K562 (cell line): Measurements from ENCODE around the gene MBNL2. TPM values are rescaled to one million over a fixed set of nuclear protein-coding genes. Genes with fewer than 3 reads are reported as not detected.

Experiments used
- ATAC-seq: fragments of 200-7000 bp; cut with Tn5 transposase; 3 replicates; pipeline ENCODE4 v1.9.1; 2020; ENCODE audit warnings: moderate library complexity
- BruUV-seq: library from RNA; stranded (reverse); fragments of 400-500 nt; replicated peaks from 2 replicates; lab custom pipeline; 2021; lab: Mats Ljungman, UMichigan
- CTCF ChIA-PET: fragments of 300-600 bp; formaldehyde crosslinking; extraction: SDS; loops from one replicate; lab custom pipeline; 2021; ENCODE audit warnings: low intra/inter-chr PET ratio; lab: Yijun Ruan, JAX
- POLR2A ChIA-PET: fragments of 300-600, 350-650 bp; sonication (Branson Sonifier 250); formaldehyde crosslinking; extraction: SDS; loops from one replicate; lab custom pipeline; 2021; ENCODE audit warnings: antibody characterized with exemption, inconsistent platforms; lab: Yijun Ruan, JAX
- DNase-seq, 4 experiments: peaks; one replicate each; pipeline versions ENCODE4 v3.0.0 to v3.0.0-alpha.2; 2011 to 2018; ENCODE audit warnings: low spot score in 3 of 4, mixed read lengths in 3 of 4; ENCODE audit errors: extremely low read depth in 1 of 4
- FAIRE-seq: peaks from 2 replicates; lab custom pipeline; 2011; peaks lifted over from hg19 to GRCh38; lab: Jason Lieb, UNC
- H2AFZ ChIP-seq: 2 replicates; pipeline ENCODE4 v1.6.0; 2011; ENCODE audit warnings: low read depth, low read length, control low read depth, inconsistent platforms
- H3K27ac ChIP-seq: fragments of 200-600 bp; 3 replicates; pipeline ENCODE4 v1.8.0; 2011; ENCODE audit warnings: low read depth, mild to moderate bottlenecking, control low read depth, inconsistent platforms, low read length, moderate library complexity, mixed read lengths; ENCODE audit errors: extremely low read depth
- H3K27me3 ChIP-seq, 2 experiments: fragments of 300-600 bp in 1 of 2; 2 replicates in 1 of 2; 3 replicates in 1 of 2; pipeline versions ENCODE4 v1.6.0 to v1.8.0; 2011; ENCODE audit warnings: inconsistent platforms in 2 of 2, low read length in 2 of 2, mild to moderate bottlenecking in 1 of 2, mixed read lengths in 1 of 2, moderate library complexity in 1 of 2; ENCODE audit not compliant: control insufficient read depth in 2 of 2, insufficient read depth in 2 of 2
- H3K36me3 ChIP-seq: fragments of 300-600 bp; 3 replicates; pipeline ENCODE4 v1.8.0; 2011; ENCODE audit warnings: mild to moderate bottlenecking, low read length, inconsistent platforms; ENCODE audit not compliant: control insufficient read depth, insufficient read depth
- H3K4me1 ChIP-seq, 2 experiments: fragments of 200-600 bp in 1 of 2; replicated peaks in 1 of 2; 2 replicates in 1 of 2; 3 replicates in 1 of 2; pipeline versions ENCODE4 v1.5.1 to v1.8.0; 2011; ENCODE audit warnings: inconsistent platforms in 2 of 2, low read length in 2 of 2, mild to moderate bottlenecking in 1 of 2, mixed read lengths in 1 of 2, moderate library complexity in 1 of 2; ENCODE audit not compliant: control insufficient read depth in 2 of 2, insufficient read depth in 2 of 2
- H3K4me2 ChIP-seq: 2 replicates; pipeline ENCODE4 v1.6.1; 2011; ENCODE audit warnings: low read length, control low read depth, inconsistent platforms, mixed read lengths; ENCODE audit not compliant: insufficient read depth
- H3K4me3 ChIP-seq: fragments of 200-600 bp; sonication (generic), shearing (Covaris generic); 2 replicates; pipeline ENCODE4 v1.5.1; 2016; ENCODE audit warnings: control low read depth, inconsistent platforms
- H3K79me2 ChIP-seq: fragments of 200-600 bp; 3 replicates; pipeline ENCODE4 v1.8.0; 2011; ENCODE audit warnings: low read length, inconsistent platforms; ENCODE audit not compliant: control insufficient read depth, insufficient read depth
- H3K9ac ChIP-seq, 2 experiments: 2 replicates each; pipeline versions ENCODE4 v1.6.0 to v1.6.1; 2011; ENCODE audit warnings: low read depth in 2 of 2, low read length in 2 of 2, control low read depth in 1 of 2, inconsistent platforms in 1 of 2, mild to moderate bottlenecking in 1 of 2, mixed read lengths in 1 of 2; ENCODE audit not compliant: insufficient read depth in 1 of 2
- H3K9me1 ChIP-seq: one replicate; pipeline ENCODE4 v1.6.0; 2011; ENCODE audit warnings: inconsistent platforms, mild to moderate bottlenecking, low read length, moderate library complexity; ENCODE audit not compliant: control insufficient read depth, insufficient read depth
- H3K9me3 ChIP-seq: replicated peaks from 2 replicates; pipeline ENCODE4 v1.5.1; 2011; ENCODE audit warnings: low read depth, low read length, inconsistent platforms; ENCODE audit not compliant: control insufficient read depth, insufficient read depth
- H4K20me1 ChIP-seq: replicated peaks from 2 replicates; pipeline ENCODE4 v1.6.1; 2011; ENCODE audit warnings: low read length, inconsistent platforms, mixed read lengths; ENCODE audit not compliant: control insufficient read depth, insufficient read depth
- CREB5 ChIP-seq: fragments of 250-450 bp; sonication (Bioruptor Pico); IDR thresholded peaks from 2 replicates; pipeline ENCODE4 v1.5.0; 2020; ENCODE audit warnings: mild to moderate bottlenecking
- DEAF1 ChIP-seq: fragments of 450-650 bp; formaldehyde crosslinking; IDR thresholded peaks from 2 replicates; pipeline ENCODE4 v1.4.0; 2020; ENCODE audit warnings: mild to moderate bottlenecking, moderate library complexity
- HDAC2 ChIP-seq: fragments of 450-650 bp; IDR thresholded peaks from 2 replicates; pipeline ENCODE4 v1.6.1; 2016; ENCODE audit warnings: mild to moderate bottlenecking
- HMG20B ChIP-seq: fragments of 250-450 bp; sonication (Bioruptor Pico); IDR thresholded peaks from 2 replicates; pipeline ENCODE4 v1.5.0; 2021; ENCODE audit warnings: mild to moderate bottlenecking
- JUND ChIP-seq, 2 experiments: IDR thresholded peaks; 2 replicates in 1 of 2; 3 replicates in 1 of 2; pipeline ENCODE4 v1.6.1; 2011; ENCODE audit warnings: borderline replicate concordance in 2 of 2, low read depth in 2 of 2, low read length in 2 of 2, improper control_type of control experiment in 1 of 2, missing biosample characterization in 1 of 2, missing genetic modification characterization in 1 of 2, missing genetic modification reagents in 1 of 2
- NCOA2 ChIP-seq, 2 experiments: fragments of 450-650 bp; IDR thresholded peaks; 2 replicates each; pipeline ENCODE4 v1.6.1; 2018; ENCODE audit warnings: mild to moderate bottlenecking in 2 of 2, moderate library complexity in 1 of 2; ENCODE audit not compliant: partially characterized antibody in 2 of 2
- PURB ChIP-seq: sonication (generic); formaldehyde crosslinking; IDR thresholded peaks from 2 replicates; pipeline ENCODE4 v1.9.0; 2021; ENCODE audit warnings: low read depth, mild to moderate bottlenecking, missing genetic modification reagents
- RBM34 ChIP-seq: fragments of 200-400 bp; formaldehyde crosslinking; IDR thresholded peaks from 2 replicates; pipeline ENCODE4 v1.6.1; 2018; ENCODE audit warnings: low read length, borderline replicate concordance; ENCODE audit not compliant: insufficient read depth
- RNF219 ChIP-seq: fragments of 250-450 bp; sonication (Bioruptor Pico); IDR thresholded peaks from 2 replicates; pipeline ENCODE4 v1.5.0; 2022; ENCODE audit warnings: mild to moderate bottlenecking
- ZNF232 ChIP-seq: sonication (generic); formaldehyde crosslinking; IDR thresholded peaks from 2 replicates; pipeline ENCODE4 v1.8.0; 2022; ENCODE audit warnings: mild to moderate bottlenecking, missing genetic modification reagents
- ZNF398 ChIP-seq: fragments of 250-450 bp; sonication (Bioruptor Pico); IDR thresholded peaks from 2 replicates; pipeline ENCODE4 v1.8.0; 2021; ENCODE audit warnings: moderate library complexity, mild to moderate bottlenecking, inconsistent platforms
- ZNF449 ChIP-seq: fragments of 250-450 bp; sonication (Bioruptor Pico); IDR thresholded peaks from 2 replicates; pipeline ENCODE4 v1.8.0; 2022; ENCODE audit warnings: moderate library complexity, mild to moderate bottlenecking, inconsistent platforms
- ZNF766 ChIP-seq: fragments of 200-800 bp; sonication (Bioruptor generic); conservative IDR thresholded peaks from 2 replicates; pipeline ENCODE4 v1.6.1; 2016; ENCODE audit warnings: missing genetic modification characterization, missing compliant biosample characterization
- WGBS: fragments of 100-300 bp; shearing (Covaris generic); methylation state at CpG from one replicate; pipeline ENCODE4 v1.1.6; 2016; ENCODE audit warnings: low coverage, mixed read lengths; ENCODE audit not compliant: insufficient coverage; ENCODE audit errors: missing lambda C conversion rate; 5-methylcytosine and 5-hydroxymethylcytosine counted together
- in situ Hi-C: fragments of 300-500 bp; cut with MboI; formaldehyde crosslinking; loops from 4 replicates; pipeline ENCODE4 v1.15.0; 2018; ENCODE audit warnings: inconsistent platforms, mixed read lengths
- intact Hi-C: fragments of 100-400 bp; cut with micrococcal nuclease; formaldehyde crosslinking; loops from 2 replicates; pipeline ENCODE4 v1.14.2; 2022
- polyA plus RNA-seq, 8 experiments: library from polyadenylated mRNA; depleted of rRNA in 4 of 8; stranded (reverse) in 5 of 8; unstranded in 3 of 8; fragments of >200 nt; fragmentation: Nextera tagmentation in 2 of 8; fragmentation: Illumina TruSeq in 1 of 8; extraction: Ambion mirVana in 2 of 8; extraction: Trizol in 1 of 8; gene quantifications; 2 replicates each; pipeline versions ENCODE4 v1.2.1 to v1.2.3, GENCODE V29; 2011 to 2014; ENCODE audit warnings: inconsistent platforms in 1 of 8, missing spikeins in 1 of 8
- total RNA-seq, 7 experiments: library from RNA; depleted of rRNA in 6 of 7; stranded (reverse); fragments of >200 nt in 6 of 7; fragmentation: Illumina TruSeq in 2 of 7; extraction: Trizol in 2 of 7; gene quantifications; 2 replicates each; pipeline versions ENCODE4 v1.2.1 to v1.2.3, GENCODE V29; 2011 to 2021; ENCODE audit warnings: low replicate concordance in 1 of 7

MBNL2 gene
- total and polyA plus RNA-seq, 9 of the 15 experiments (the other 6 are each of a cell fraction or from before 2014, with no cell fraction given), result 7.0 to 24.8 (median 13.8) TPM

- Histone ChIP-seq H3K27me3 (no peaks in the 10 kb centered on the region), H3K27ac (no peak overlapping the region), H2AFZ (no peak overlapping the region), H3K9ac (no peak overlapping the region), H3K79me2 (peaks cover 21% of the 10 kb centered on the region; the same call in 1 of the 3 replicates), H3K4me2 (no peak overlapping the region), H4K20me1 (0 out of 2 replicates have a peak, but pooled peaks cover 3% of the 10 kb centered on the region), H3K4me3 (no peak overlapping the region), H3K36me3 (peaks cover 5% of the 10 kb centered on the region; the same call in 1 of the 3 replicates), H3K9me3 (no peaks in the 10 kb centered on the region), H3K9me1 (no peaks in the 10 kb centered on the region), H3K4me1 (no peaks in the 10 kb centered on the region; a peak in 2 of 5 replicates)
- ATAC-seq, result no peak
- BruUV-seq, result no TSS peak
- intact Hi-C loops, result no loop called here
- 57% methylated on average over 3 of the region's 3 CpGs for WGBS
- CTCF ChIA-PET, result no interaction called here
- no peak for FAIRE-seq
- in situ Hi-C loops, result no loop called here
- no peak for DNase-seq
- POLR2A ChIA-PET, result interaction anchor here (0.9 to 1.4 kb wide), 2 partner anchors 10 to 11 kb away, joined by 3 to 5 read pairs; no protein-coding TSS in a partner anchor
- TF ChIP-seq ZNF398 (no peak), RNF219 (CRISPR knock-in tag) (no peak), NCOA2 (IDR thresholded peaks at IDR 0.05; ENCODE audit: partially characterized antibody in 2 of 2) (no peak), ZNF766 (no peak), DEAF1 (CRISPR knock-in tag) (no peak), PURB (no peak), RBM34 (no peak), CREB5 (CRISPR knock-in tag) (no peak), JUND (IDR thresholded peaks at IDR 0.05; ENCODE audit: borderline replicate concordance, low read depth, low read length) (no peak), JUND (tag; IDR thresholded peaks at IDR 0.05; ENCODE audit: borderline replicate concordance, low read depth, low read length) (no peak), ZNF232 (no peak), ZNF449 (no peak), HMG20B (no peak), HDAC2 (no peak)
Observed at GRCh38 chr13:97300871-97301270, 78.7 kb downstream of the MBNL2 start.
